ENCODE data around the gene LRMDA. TPM values are rescaled to one million over a fixed set of nuclear protein-coding genes. Genes with fewer than 3 reads are reported as not detected.

The LRMDA gene
- total and polyA plus RNA-seq, 2 of the 13 experiments (the other 11 are each of a cell fraction or from before 2014, with no cell fraction given) = 13.4 to 22.0 TPM

DNA sequence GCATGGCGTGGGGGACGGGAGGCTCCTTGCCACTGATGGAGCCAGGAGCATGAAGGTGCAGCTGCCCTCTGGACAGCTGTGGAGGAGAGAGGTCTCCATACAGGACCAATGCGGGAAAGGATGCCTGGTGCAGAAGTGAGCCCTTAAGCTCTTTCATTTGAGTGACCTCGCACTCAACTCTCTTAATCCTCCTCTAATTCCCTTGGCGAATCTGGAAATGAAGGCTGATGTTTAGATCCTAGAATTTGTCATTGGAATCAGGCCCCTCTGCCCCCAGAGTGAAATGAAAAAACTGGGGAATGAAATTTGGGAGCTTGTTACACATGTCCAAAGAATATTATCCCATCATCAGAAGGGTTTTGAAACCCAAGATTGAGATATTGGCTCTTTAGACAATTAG lies 639.5 kb downstream of the LRMDA start:
- in situ Hi-C loops (cut with HindIII; ENCODE audit: extremely low pct_ligation_motif_present, low pct_unique_long_range_greater_than_20kb) = no loop called here
- no peaks in the 10 kb centered on the region for H3K36me3 ChIP-seq (replicated peaks in 1 of 2; ENCODE audit: control insufficient read depth in 1 of 2, insufficient read depth in 2 of 2, low read length in 2 of 2)
- WGBS (ENCODE audit: low lambda C conversion rate) = 98% methylated on average over 5 of the region's 5 CpGs
- FAIRE-seq = no peak
- no peaks in the 10 kb centered on the region for H3K27me3 ChIP-seq (ENCODE audit: control insufficient read depth in 1 of 2, insufficient read depth in 2 of 2, low read length in 2 of 2)
- TF ChIP-seq ZNF296 (CRISPR knock-in tag; conservative IDR thresholded peaks at IDR 0.05) (no peak), NFE2 (CRISPR knock-in tag; IDR thresholded peaks at IDR 0.05) (no peak), ZNF326 (CRISPR knock-in tag; IDR thresholded peaks at IDR 0.05; ENCODE audit: borderline replicate concordance) (no peak), PPARG (CRISPR knock-in tag; conservative IDR thresholded peaks at IDR 0.05) (no peak)
- TF ChIP-seq, protein P1, sequence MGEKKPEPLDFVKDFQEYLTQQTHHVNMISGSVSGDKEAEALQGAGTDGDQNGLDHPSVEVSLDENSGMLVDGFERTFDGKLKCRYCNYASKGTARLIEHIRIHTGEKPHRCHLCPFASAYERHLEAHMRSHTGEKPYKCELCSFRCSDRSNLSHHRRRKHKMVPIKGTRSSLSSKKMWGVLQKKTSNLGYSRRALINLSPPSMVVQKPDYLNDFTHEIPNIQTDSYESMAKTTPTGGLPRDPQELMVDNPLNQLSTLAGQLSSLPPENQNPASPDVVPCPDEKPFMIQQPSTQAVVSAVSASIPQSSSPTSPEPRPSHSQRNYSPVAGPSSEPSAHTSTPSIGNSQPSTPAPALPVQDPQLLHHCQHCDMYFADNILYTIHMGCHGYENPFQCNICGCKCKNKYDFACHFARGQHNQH (CRISPR knock-in tag; IDR thresholded peaks at IDR 0.05) = no peak
- TF ChIP-seq, protein P2, sequence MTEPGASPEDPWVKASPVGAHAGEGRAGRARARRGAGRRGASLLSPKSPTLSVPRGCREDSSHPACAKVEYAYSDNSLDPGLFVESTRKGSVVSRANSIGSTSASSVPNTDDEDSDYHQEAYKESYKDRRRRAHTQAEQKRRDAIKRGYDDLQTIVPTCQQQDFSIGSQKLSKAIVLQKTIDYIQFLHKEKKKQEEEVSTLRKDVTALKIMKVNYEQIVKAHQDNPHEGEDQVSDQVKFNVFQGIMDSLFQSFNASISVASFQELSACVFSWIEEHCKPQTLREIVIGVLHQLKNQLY (CRISPR knock-in tag; IDR thresholded peaks at IDR 0.05) = no peak
- TF ChIP-seq, protein P3, sequence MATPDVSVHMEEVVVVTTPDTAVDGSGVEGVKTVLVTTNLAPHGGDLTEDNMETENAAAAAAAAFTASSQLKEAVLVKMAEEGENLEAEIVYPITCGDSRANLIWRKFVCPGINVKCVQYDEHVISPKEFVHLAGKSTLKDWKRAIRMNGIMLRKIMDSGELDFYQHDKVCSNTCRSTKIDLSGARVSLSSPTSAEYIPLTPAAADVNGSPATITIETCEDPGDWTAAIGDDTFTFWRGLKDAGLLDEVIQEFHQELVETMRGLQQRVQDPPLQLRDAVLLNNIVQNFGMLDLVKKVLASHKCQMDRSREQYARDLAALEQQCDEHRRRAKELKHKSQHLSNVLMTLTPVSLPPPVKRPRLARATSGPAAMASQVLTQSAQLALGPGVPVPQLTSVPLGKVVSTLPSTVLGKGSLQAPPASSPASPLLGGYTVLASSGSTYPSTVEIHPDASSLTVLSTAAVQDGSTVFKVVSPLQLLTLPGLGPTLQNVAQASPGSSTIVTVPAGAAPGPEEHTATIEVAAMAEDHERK (CRISPR knock-in tag; IDR thresholded peaks at IDR 0.05; ENCODE audit: low read depth) = no peak
- TF ChIP-seq, protein P4, sequence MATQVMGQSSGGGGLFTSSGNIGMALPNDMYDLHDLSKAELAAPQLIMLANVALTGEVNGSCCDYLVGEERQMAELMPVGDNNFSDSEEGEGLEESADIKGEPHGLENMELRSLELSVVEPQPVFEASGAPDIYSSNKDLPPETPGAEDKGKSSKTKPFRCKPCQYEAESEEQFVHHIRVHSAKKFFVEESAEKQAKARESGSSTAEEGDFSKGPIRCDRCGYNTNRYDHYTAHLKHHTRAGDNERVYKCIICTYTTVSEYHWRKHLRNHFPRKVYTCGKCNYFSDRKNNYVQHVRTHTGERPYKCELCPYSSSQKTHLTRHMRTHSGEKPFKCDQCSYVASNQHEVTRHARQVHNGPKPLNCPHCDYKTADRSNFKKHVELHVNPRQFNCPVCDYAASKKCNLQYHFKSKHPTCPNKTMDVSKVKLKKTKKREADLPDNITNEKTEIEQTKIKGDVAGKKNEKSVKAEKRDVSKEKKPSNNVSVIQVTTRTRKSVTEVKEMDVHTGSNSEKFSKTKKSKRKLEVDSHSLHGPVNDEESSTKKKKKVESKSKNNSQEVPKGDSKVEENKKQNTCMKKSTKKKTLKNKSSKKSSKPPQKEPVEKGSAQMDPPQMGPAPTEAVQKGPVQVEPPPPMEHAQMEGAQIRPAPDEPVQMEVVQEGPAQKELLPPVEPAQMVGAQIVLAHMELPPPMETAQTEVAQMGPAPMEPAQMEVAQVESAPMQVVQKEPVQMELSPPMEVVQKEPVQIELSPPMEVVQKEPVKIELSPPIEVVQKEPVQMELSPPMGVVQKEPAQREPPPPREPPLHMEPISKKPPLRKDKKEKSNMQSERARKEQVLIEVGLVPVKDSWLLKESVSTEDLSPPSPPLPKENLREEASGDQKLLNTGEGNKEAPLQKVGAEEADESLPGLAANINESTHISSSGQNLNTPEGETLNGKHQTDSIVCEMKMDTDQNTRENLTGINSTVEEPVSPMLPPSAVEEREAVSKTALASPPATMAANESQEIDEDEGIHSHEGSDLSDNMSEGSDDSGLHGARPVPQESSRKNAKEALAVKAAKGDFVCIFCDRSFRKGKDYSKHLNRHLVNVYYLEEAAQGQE (IDR thresholded peaks at IDR 0.05; ENCODE audit: borderline replicate concordance in 1 of 2, low read depth in 1 of 2, low read length in 2 of 2) = no peak
- ATAC-seq = no peak
- CTCF ChIA-PET (ENCODE audit: low intra/inter-chr PET ratio, low total read pairs) = no interaction called here
- POLR2A ChIA-PET = interaction anchor here (1.1 kb wide), 1 partner anchor 79 kb away, joined by 3 read pairs; no protein-coding TSS in a partner anchor
- H2AFZ ChIP-seq (ENCODE audit: low read length) = no peak overlapping the region
- no peaks in the 10 kb centered on the region for H3K79me2 ChIP-seq (ENCODE audit: insufficient read depth, low read length)
- no peak overlapping the region for H3K9ac ChIP-seq (ENCODE audit: insufficient read depth, low read depth, low read length)
- DNase-seq (ENCODE audit: low spot score) = no peak
- no peaks in the 10 kb centered on the region for H3K4me1 ChIP-seq (ENCODE audit: insufficient read depth, low read length)
- intact Hi-C loops (cut with micrococcal nuclease; ENCODE audit: unreplicated experiment) = no loop called here
- BruUV-seq (replicated peaks) = no TSS peak
- no peak overlapping the region for H3K4me2 ChIP-seq (ENCODE audit: low read depth, low read length)
- peaks cover 8% of the 10 kb centered on the region for H3K9me3 ChIP-seq (ENCODE audit: low read length)
- H4K20me1 ChIP-seq (ENCODE audit: insufficient read depth, low read length) = no peaks in the 10 kb centered on the region
- no peak overlapping the region for H3K27ac ChIP-seq (ENCODE audit: extremely low read length, insufficient read depth, low read length)
- no peak overlapping the region for H3K4me3 ChIP-seq (replicated peaks in 1 of 3; ENCODE audit: insufficient read depth in 1 of 3, low read depth in 2 of 3, low read length in 3 of 3)

Measured in HepG2 (cell line).